Activated B cell treated with CpG ODN at 0.5 μM for 24 hours (primary cell): ENCODE measurements around the gene CNPY2. TPM values are rescaled to one million over a fixed set of nuclear protein-coding genes. Genes with fewer than 3 reads are reported as not detected.
"Not testable (repeated sequence)": the region's sequence is repeated elsewhere in the genome, so short reads cannot be mapped to it uniquely, and the experiment has no call there.

Source experiments
- ATAC-seq: fragments of 200-7000 bp; cut with Tn5 transposase; one replicate; pipeline ENCODE4 v1.10.0; 2021; ENCODE audit warnings: low read depth, mild to moderate bottlenecking, moderate library complexity
- CTCF ChIA-PET: fragments of 350-600 bp; sonication (Branson Sonifier 250); formaldehyde crosslinking; loops from one replicate; lab custom pipeline; 2021; ENCODE audit warnings: antibody characterized with exemption; lab: Charles Lee
- POLR2A ChIA-PET: fragments of 350-600 bp; sonication (Branson Sonifier 250); formaldehyde crosslinking; loops from one replicate; lab custom pipeline; 2021; ENCODE audit warnings: antibody characterized with exemption; lab: Charles Lee
- DNase-seq: peaks from one replicate; pipeline ENCODE4 v3.0.0; 2022
- H3K27ac Mint-ChIP-seq: one replicate; pipeline ENCODE4 v1.8.0; 2020; ENCODE audit warnings: mixed read lengths
- H3K27me3 Mint-ChIP-seq: one replicate; pipeline ENCODE4 v1.8.0; 2021; ENCODE audit warnings: mixed read lengths
- H3K36me3 Mint-ChIP-seq: one replicate; pipeline ENCODE4 v1.8.0; 2021; ENCODE audit warnings: low read depth, mixed read lengths
- H3K4me1 Mint-ChIP-seq: one replicate; pipeline ENCODE4 v1.8.0; 2021; ENCODE audit warnings: mixed read lengths
- H3K4me3 Mint-ChIP-seq: one replicate; pipeline ENCODE4 v1.8.0; 2020; ENCODE audit warnings: mild to moderate bottlenecking, mixed read lengths
- H3K9me3 Mint-ChIP-seq: one replicate; pipeline ENCODE4 v1.8.0; 2020; ENCODE audit warnings: mixed read lengths
- intact Hi-C: fragments of 100-400 bp; cut with micrococcal nuclease; formaldehyde crosslinking; loops from one replicate; pipeline ENCODE4 v1.15.1; 2024
- total RNA-seq: library from RNA; stranded (reverse); gene quantifications from 2 replicates; pipeline ENCODE4 v1.2.3, GENCODE V29; 2022
- TF ChIP-seq, protein P1 (sequence below): fragments of 200-600 bp; IDR thresholded peaks from one replicate; pipeline ENCODE4 v1.8.0; 2022; ENCODE audit warnings: antibody characterized with exemption, mild to moderate bottlenecking

Gene CNPY2
- total RNA-seq, 1 donor from 2014 or later, result 98.8 TPM

DNA sequence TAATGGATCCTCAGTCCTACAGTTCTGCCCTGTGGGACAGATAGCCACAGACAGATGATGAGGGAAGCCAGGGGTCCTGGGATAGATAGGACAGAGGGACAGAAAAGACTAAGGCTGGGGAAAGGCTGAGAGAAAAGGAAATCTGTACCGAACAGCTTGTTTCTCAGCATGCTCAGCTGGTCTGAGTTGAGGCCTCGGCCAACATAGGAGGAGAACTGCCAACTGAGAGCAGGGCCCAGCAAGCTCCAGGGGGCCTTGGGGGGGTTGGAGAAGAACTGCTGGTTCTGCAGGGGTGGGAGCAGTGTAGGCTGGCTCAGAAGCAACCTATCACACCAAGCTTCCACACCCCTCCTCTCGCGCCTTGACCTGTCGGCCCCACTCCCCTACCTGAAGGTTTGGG, 33.0 kb upstream of the CNPY2 start:
- TF ChIP-seq, protein P1, sequence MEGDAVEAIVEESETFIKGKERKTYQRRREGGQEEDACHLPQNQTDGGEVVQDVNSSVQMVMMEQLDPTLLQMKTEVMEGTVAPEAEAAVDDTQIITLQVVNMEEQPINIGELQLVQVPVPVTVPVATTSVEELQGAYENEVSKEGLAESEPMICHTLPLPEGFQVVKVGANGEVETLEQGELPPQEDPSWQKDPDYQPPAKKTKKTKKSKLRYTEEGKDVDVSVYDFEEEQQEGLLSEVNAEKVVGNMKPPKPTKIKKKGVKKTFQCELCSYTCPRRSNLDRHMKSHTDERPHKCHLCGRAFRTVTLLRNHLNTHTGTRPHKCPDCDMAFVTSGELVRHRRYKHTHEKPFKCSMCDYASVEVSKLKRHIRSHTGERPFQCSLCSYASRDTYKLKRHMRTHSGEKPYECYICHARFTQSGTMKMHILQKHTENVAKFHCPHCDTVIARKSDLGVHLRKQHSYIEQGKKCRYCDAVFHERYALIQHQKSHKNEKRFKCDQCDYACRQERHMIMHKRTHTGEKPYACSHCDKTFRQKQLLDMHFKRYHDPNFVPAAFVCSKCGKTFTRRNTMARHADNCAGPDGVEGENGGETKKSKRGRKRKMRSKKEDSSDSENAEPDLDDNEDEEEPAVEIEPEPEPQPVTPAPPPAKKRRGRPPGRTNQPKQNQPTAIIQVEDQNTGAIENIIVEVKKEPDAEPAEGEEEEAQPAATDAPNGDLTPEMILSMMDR, result no peak
- H3K4me3 Mint-ChIP-seq, result no peak overlapping the region
- H3K4me1 Mint-ChIP-seq, result no peaks in the 10 kb centered on the region
- ChIA-PET CTCF (no interaction called here), POLR2A (interaction anchor here (1.0 to 3.2 kb wide), 3 partner anchors 10 to 15 kb away, joined by 3 to 19 read pairs (median 3); partner anchors contain the start of genes IL23A, PAN2 and STAT2)
- no peak overlapping the region for H3K27ac Mint-ChIP-seq
- H3K9me3 Mint-ChIP-seq, result no peaks in the 10 kb centered on the region
- peaks cover 79% of the 10 kb centered on the region for H3K36me3 Mint-ChIP-seq
- DNase-seq (no peak), ATAC-seq (no peak)
- no peaks in the 10 kb centered on the region for H3K27me3 Mint-ChIP-seq
- intact Hi-C loops, result no loop called here

GRCh38 chr12:56347255-56347654, 31.5 kb upstream of the CNPY2 start:
- H3K36me3 Mint-ChIP-seq, result peaks cover 86% of the 10 kb centered on the region
- CTCF ChIA-PET, result interaction anchor here (1.3 kb wide), 1 partner anchor 12 kb away, joined by 3 read pairs; the partner anchor contains the start of gene STAT2
- intact Hi-C loops, H3K27ac Mint-ChIP-seq, H3K4me3 Mint-ChIP-seq, H3K27me3 Mint-ChIP-seq, H3K9me3 Mint-ChIP-seq, ATAC-seq, H3K4me1 Mint-ChIP-seq, DNase-seq: not testable (repeated sequence)
- POLR2A ChIA-PET, result interaction anchor here (0.6 to 3.2 kb wide), 5 partner anchors 8 to 280 kb away, joined by 3 to 19 read pairs (median 4); partner anchors contain the start of genes CNPY2, IL23A and STAT2

- Mint-ChIP-seq H3K36me3 (peaks cover 88% of the 10 kb centered on the region), H3K4me1 (no peaks in the 10 kb centered on the region), H3K27me3 (no peaks in the 10 kb centered on the region), H3K4me3 (no peak overlapping the region), H3K9me3 (no peaks in the 10 kb centered on the region), H3K27ac (no peak overlapping the region)
- TF ChIP-seq, protein P1, result no peak
- ChIA-PET CTCF (interaction anchor here (1.0 to 1.3 kb wide), 2 partner anchors 13 to 31 kb away, joined by 3 read pairs; partner anchors contain the start of genes CNPY2 and STAT2), POLR2A (interaction anchor here (0.6 to 1.1 kb wide), 4 partner anchors 8 to 281 kb away, joined by 3 to 4 read pairs (median 4); partner anchors contain the start of genes CNPY2 and IL23A)
- ATAC-seq (no peak), DNase-seq (no peak)
- intact Hi-C loops, result no loop called here
Measured at GRCh38 chr12:56346675-56347074, 30.9 kb upstream of the CNPY2 start.

- intact Hi-C loops, H3K27me3 Mint-ChIP-seq, DNase-seq, H3K9me3 Mint-ChIP-seq, ATAC-seq, H3K4me3 Mint-ChIP-seq: not testable (repeated sequence)
- H3K27ac Mint-ChIP-seq, result peak overlapping the region; percentile 20
- H3K4me1 Mint-ChIP-seq, result peaks cover 30% of the 10 kb centered on the region
- ChIA-PET POLR2A (interaction anchor here (0.7 to 2.0 kb wide), 2 partner anchors 9 to 79 kb away, joined by 6 to 8 read pairs; partner anchors contain the start of gene PAN2), CTCF (interaction anchor here (1.0 kb wide), 1 partner anchor 49 kb away, joined by 4 read pairs; no protein-coding TSS in a partner anchor)
- peaks cover 62% of the 10 kb centered on the region for H3K36me3 Mint-ChIP-seq
Measured at GRCh38 chr12:56342290-56342689, 26.5 kb upstream of the CNPY2 start.

DNA sequence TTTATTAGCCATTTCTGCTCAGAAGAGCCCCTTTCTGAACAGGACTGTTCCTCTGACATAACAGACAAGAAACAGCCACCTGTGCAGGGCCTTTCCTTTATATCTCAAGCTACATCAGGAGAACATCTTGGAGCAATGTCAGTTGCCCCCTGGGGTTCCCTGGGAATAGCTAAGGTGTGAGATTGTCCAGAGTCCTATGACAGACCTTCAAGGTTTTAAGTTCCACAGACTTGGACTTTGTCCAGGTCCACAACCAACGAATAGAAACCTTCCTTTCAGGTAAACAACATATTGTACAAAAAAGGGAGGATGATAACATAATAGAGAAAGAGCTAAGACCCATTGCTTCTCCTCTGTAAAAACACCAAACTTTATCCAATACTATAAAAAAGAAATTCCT, 25.8 kb upstream of the CNPY2 start:
- no peak for ATAC-seq
- TF ChIP-seq, protein P1, result no peak
- intact Hi-C loops, result no loop called here
- Mint-ChIP-seq H3K36me3 (peaks cover 55% of the 10 kb centered on the region), H3K27me3 (no peaks in the 10 kb centered on the region), H3K4me1 (peaks cover 35% of the 10 kb centered on the region), H3K9me3 (no peaks in the 10 kb centered on the region), H3K27ac (peak overlapping the region; percentile 53), H3K4me3 (no peak overlapping the region)
- no peak for DNase-seq
- ChIA-PET CTCF (no interaction called here), POLR2A (interaction anchor here (0.7 to 1.3 kb wide), 3 partner anchors 18 to 108 kb away, joined by 5 to 8 read pairs (median 6); partner anchors contain the start of genes STAT2 and TIMELESS)

DNA sequence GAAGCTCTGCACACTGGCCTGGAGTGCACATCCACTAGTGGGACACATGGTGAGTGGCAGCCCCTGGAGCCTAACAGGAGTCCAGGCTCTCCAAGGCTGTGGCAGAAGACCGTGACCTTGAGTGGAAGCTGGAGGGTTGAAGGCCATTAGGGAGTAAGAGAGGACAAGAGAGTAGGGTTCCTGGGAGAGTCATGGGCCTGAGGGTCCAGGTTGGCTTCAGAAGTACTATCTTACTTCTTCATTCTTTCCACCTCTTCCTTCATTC, 23.3 kb upstream of the CNPY2 start:
- Mint-ChIP-seq H3K27ac (peak overlapping the region; percentile 98), H3K4me3 (peak overlapping the region; percentile 85), H3K4me1 (peaks cover 42% of the 10 kb centered on the region), H3K27me3 (no peaks in the 10 kb centered on the region), H3K36me3 (peaks cover 36% of the 10 kb centered on the region), H3K9me3 (no peaks in the 10 kb centered on the region)
- DNase-seq (no peak), ATAC-seq (no peak)
- intact Hi-C loops, result loop anchor here (2.0 to 10.0 kb wide), 4 partner anchors 36 to 296 kb away; partner anchors contain the start of genes BAZ2A, COQ10A and CS
- CTCF ChIA-PET, result no interaction called here
- TF ChIP-seq, protein P1, result no peak
- POLR2A ChIA-PET, result interaction anchor here (0.7 to 4.2 kb wide), 19 partner anchors 8 to 365 kb away, joined by 3 to 76 read pairs (median 6); partner anchors contain the start of genes APOF, CNPY2, COQ10A and CS
